MM.1S (cell line): ENCODE measurements around the gene NAALADL2.

Source experiments
- DNase-seq: peaks from one replicate; pipeline ENCODE4 v3.0.0-alpha.2; 2015
- H2AFZ ChIP-seq: fragments of 300-600 bp; sonication (generic); 2 replicates; pipeline ENCODE4 v1.6.0; 2016; ENCODE audit warnings: antibody characterized with exemption, low read length
- H3F3A ChIP-seq: fragments of 300-600 bp; sonication (generic); 2 replicates; pipeline ENCODE4 v1.6.1; 2016; ENCODE audit warnings: mild to moderate bottlenecking, antibody characterized with exemption, low read length, moderate library complexity, mixed read lengths; ENCODE audit not compliant: insufficient read depth
- H3K27ac ChIP-seq: fragments of 300-600 bp; sonication (generic); 2 replicates; pipeline ENCODE4 v1.5.1; 2016; ENCODE audit warnings: mild to moderate bottlenecking, low read length
- H3K27me3 ChIP-seq: fragments of 300-600 bp; sonication (generic); replicated peaks from 2 replicates; pipeline ENCODE4 v1.6.0; 2016; ENCODE audit warnings: low read length; ENCODE audit not compliant: insufficient read depth
- H3K36me3 ChIP-seq: fragments of 300-600 bp; sonication (generic); replicated peaks from 2 replicates; pipeline ENCODE4 v1.6.1; 2016; ENCODE audit warnings: mild to moderate bottlenecking, low read length, mixed read lengths; ENCODE audit not compliant: insufficient read depth
- H3K4me1 ChIP-seq: fragments of 300-600 bp; sonication (generic); 2 replicates; pipeline ENCODE4 v1.6.1; 2016; ENCODE audit warnings: low read length, mixed read lengths
- H3K4me2 ChIP-seq: fragments of 300-600 bp; sonication (generic); 2 replicates; pipeline ENCODE4 v1.6.0; 2016; ENCODE audit warnings: low read depth, low read length
- H3K4me3 ChIP-seq: fragments of 300-600 bp; sonication (generic); 2 replicates; pipeline ENCODE4 v1.5.1; 2016; ENCODE audit warnings: low read length, mixed read lengths
- H3K79me2 ChIP-seq: fragments of 300-600 bp; sonication (generic); 2 replicates; pipeline ENCODE4 v1.6.1; 2016; ENCODE audit warnings: mixed run types, low read length, mixed read lengths
- H3K9ac ChIP-seq: fragments of 300-600 bp; sonication (generic); 2 replicates; pipeline ENCODE4 v1.6.1; 2016; ENCODE audit warnings: low read length, mixed read lengths
- H3K9me2 ChIP-seq: fragments of 300-600 bp; sonication (generic); replicated peaks from 2 replicates; pipeline ENCODE4 v1.6.1; 2016; ENCODE audit warnings: mild to moderate bottlenecking, low read length, mixed read lengths; ENCODE audit not compliant: insufficient read depth
- H3K9me3 ChIP-seq: fragments of 300-600 bp; sonication (generic); replicated peaks from 2 replicates; pipeline ENCODE4 v1.6.1; 2016; ENCODE audit warnings: mild to moderate bottlenecking, low read length, mixed read lengths; ENCODE audit not compliant: insufficient read depth
- H4K20me1 ChIP-seq: fragments of 300-600 bp; sonication (generic); 2 replicates; pipeline ENCODE4 v1.6.1; 2016; ENCODE audit warnings: mild to moderate bottlenecking, low read length, moderate library complexity, mixed read lengths; ENCODE audit not compliant: insufficient read depth
- EZH2 ChIP-seq: fragments of 300-600 bp; sonication (generic); optimal IDR thresholded peaks from 2 replicates; pipeline ENCODE3; 2017; ENCODE audit warnings: low read depth, mild to moderate bottlenecking, antibody characterized with exemption, low read length, mixed read lengths
- EZH2phosphoT487 ChIP-seq: fragments of 300-600 bp; sonication (generic); IDR thresholded peaks from 2 replicates; pipeline ENCODE4 v1.6.1; 2018; ENCODE audit warnings: antibody characterized with exemption, low read length
- TF ChIP-seq, protein P1 (sequence below): fragments of 300-600 bp; sonication (generic); IDR thresholded peaks from 2 replicates; pipeline ENCODE4 v1.5.1; 2016; ENCODE audit warnings: antibody characterized with exemption, low read length, mixed read lengths

NAALADL2 gene

GRCh38 chr3:175764722-175765121 is 905.6 kb downstream of the NAALADL2 start:
- Histone ChIP-seq H4K20me1 (no peaks in the 10 kb centered on the region), H3F3A (no peaks in the 10 kb centered on the region), H3K4me1 (no peaks in the 10 kb centered on the region), H3K4me2 (no peak overlapping the region), H3K27ac (no peak overlapping the region), H3K79me2 (no peaks in the 10 kb centered on the region), H2AFZ (no peak overlapping the region), H3K4me3 (no peak overlapping the region), H3K27me3 (no peaks in the 10 kb centered on the region), H3K9me2 (no peaks in the 10 kb centered on the region), H3K9me3 (no peaks in the 10 kb centered on the region), H3K9ac (no peak overlapping the region), H3K36me3 (no peaks in the 10 kb centered on the region)
- DNase-seq = no peak
- no peak for TF ChIP-seq EZH2
- TF ChIP-seq, protein P1, sequence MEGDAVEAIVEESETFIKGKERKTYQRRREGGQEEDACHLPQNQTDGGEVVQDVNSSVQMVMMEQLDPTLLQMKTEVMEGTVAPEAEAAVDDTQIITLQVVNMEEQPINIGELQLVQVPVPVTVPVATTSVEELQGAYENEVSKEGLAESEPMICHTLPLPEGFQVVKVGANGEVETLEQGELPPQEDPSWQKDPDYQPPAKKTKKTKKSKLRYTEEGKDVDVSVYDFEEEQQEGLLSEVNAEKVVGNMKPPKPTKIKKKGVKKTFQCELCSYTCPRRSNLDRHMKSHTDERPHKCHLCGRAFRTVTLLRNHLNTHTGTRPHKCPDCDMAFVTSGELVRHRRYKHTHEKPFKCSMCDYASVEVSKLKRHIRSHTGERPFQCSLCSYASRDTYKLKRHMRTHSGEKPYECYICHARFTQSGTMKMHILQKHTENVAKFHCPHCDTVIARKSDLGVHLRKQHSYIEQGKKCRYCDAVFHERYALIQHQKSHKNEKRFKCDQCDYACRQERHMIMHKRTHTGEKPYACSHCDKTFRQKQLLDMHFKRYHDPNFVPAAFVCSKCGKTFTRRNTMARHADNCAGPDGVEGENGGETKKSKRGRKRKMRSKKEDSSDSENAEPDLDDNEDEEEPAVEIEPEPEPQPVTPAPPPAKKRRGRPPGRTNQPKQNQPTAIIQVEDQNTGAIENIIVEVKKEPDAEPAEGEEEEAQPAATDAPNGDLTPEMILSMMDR = no peak
- no peak for TF ChIP-seq EZH2phosphoT487

DNA sequence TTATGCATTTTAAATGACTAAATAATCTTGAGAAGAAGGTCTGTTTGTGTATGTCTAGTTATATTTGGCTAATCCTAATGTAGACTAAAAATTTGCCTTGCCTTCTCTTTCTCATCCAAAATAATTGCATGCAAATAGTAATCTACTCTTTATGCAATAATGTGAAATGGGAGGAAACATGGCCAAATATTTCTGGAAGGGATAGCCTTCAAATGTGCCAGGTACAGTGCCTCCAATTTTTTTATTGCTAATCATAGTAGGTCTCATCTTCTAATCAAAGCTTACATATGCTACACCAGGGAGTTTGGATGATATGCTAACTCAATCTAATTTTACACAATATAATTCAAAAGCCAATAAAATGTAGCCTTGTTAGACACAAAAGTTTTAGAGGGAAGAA is 911.3 kb downstream of the NAALADL2 start:
- Histone ChIP-seq H3K36me3 (no peaks in the 10 kb centered on the region), H4K20me1 (no peaks in the 10 kb centered on the region), H3K4me1 (no peaks in the 10 kb centered on the region), H3F3A (no peaks in the 10 kb centered on the region), H3K9me2 (no peaks in the 10 kb centered on the region), H3K4me3 (no peak overlapping the region), H3K4me2 (no peak overlapping the region), H2AFZ (no peak overlapping the region), H3K27me3 (no peaks in the 10 kb centered on the region), H3K27ac (no peak overlapping the region), H3K9ac (no peak overlapping the region), H3K79me2 (no peaks in the 10 kb centered on the region), H3K9me3 (no peaks in the 10 kb centered on the region)
- TF ChIP-seq EZH2 (no peak), EZH2phosphoT487 (no peak)
- TF ChIP-seq, protein P1 = no peak
- no peak for DNase-seq

DNA sequence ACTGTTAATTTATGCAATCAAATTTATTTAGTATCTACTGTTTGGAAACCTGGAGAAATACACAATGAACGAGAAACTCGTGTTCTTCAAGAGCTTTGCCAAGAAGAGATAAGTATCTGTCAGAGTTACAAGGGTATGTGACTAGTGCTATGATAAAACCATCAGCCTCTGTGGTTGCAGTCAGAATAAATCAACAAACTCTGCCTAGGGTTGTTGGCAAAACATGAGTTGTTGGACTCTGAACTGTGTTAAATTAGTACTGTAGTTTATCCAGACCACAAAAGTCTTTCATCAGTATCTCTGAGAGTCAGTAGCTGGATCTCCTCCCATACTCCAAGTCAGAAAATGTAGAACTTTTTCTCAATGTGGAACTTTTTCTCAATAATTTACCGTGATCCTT is 918.4 kb downstream of the NAALADL2 start:
- no peak overlapping the region for H3K9ac ChIP-seq
- no peaks in the 10 kb centered on the region for H3K4me1 ChIP-seq
- H2AFZ ChIP-seq = no peak overlapping the region
- H4K20me1 ChIP-seq = no peaks in the 10 kb centered on the region
- no peaks in the 10 kb centered on the region for H3K79me2 ChIP-seq
- no peaks in the 10 kb centered on the region for H3K9me2 ChIP-seq
- no peaks in the 10 kb centered on the region for H3K27me3 ChIP-seq
- DNase-seq = no peak
- H3K36me3 ChIP-seq = no peaks in the 10 kb centered on the region
- H3K9me3 ChIP-seq = no peaks in the 10 kb centered on the region
- TF ChIP-seq, protein P1 = no peak
- no peak overlapping the region for H3K4me3 ChIP-seq
- no peak overlapping the region for H3K27ac ChIP-seq
- H3F3A ChIP-seq = no peaks in the 10 kb centered on the region
- no peak overlapping the region for H3K4me2 ChIP-seq

DNA sequence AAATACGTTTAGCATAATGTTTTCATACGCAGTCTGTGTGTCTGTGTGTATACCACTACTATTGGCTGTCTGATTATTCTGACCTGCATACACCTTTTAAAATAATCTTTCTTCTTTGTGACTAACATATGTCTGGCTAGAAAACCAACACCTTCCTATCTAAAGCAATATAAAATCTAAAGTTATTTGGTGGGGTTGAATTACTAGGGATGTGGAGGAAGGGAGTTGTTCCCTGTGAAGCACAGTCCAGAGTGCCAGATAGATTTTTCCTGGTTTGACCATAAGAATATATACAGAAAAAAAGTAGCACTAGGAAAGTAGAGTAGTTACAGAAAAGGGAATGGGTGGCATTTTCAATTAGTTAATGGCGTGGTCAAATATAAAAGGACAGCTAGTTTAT is 918.8 kb downstream of the NAALADL2 start:
- Histone ChIP-seq H3K27ac (no peak overlapping the region), H3K9ac (no peak overlapping the region), H3F3A (no peaks in the 10 kb centered on the region), H3K27me3 (no peaks in the 10 kb centered on the region), H3K9me3 (no peaks in the 10 kb centered on the region), H3K9me2 (no peaks in the 10 kb centered on the region), H2AFZ (no peak overlapping the region), H3K4me2 (no peak overlapping the region), H3K79me2 (no peaks in the 10 kb centered on the region), H3K4me3 (no peak overlapping the region), H3K36me3 (no peaks in the 10 kb centered on the region), H3K4me1 (no peaks in the 10 kb centered on the region), H4K20me1 (no peaks in the 10 kb centered on the region)
- no peak for DNase-seq
- TF ChIP-seq EZH2 (no peak), EZH2phosphoT487 (no peak)
- TF ChIP-seq, protein P1 = no peak
